HG03064 (cell line): Measurements from ENCODE around the gene TLE3.

ENCODE experiments used
- ATAC-seq: cut with Tn5 transposase; IDR thresholded peaks from one replicate; pipeline ENCODE4 v1.9.1; 2021; ENCODE audit warnings: low read depth; ENCODE audit not compliant: unreplicated experiment

Gene TLE3

GRCh38 chr15:70017025-70017424, 80.7 kb downstream of the TLE3 start:
- no peak for ATAC-seq

DNA sequence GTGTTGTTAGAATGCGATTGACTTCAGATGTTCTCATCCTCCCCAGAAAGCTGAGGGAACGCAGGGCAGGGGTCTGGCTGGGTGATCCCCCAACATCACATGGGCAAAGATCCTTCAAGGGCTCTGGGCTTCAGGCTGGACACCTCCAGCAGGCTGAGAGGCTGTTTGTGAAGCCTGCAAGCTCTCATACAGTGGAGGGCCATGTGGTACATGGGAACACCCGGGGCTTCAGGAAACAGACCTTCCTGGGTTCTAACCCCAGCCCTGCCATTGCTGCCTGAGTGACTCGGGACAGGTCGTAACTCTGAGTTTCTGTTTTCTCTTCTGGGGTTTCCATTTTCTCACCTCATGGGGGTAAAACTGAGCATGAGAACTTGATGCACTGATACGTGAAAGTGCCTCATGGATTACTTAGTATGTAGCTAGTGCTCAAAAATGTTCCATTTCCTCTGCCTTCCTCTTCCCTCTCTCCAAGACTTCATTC, 81.2 kb downstream of the TLE3 start:
- ATAC-seq, result no peak

- ATAC-seq, result peak; percentile 69
Observed at GRCh38 chr15:70014860-70015490, 82.7 kb downstream of the TLE3 start.

GRCh38 chr15:70014331-70014730, 83.4 kb downstream of the TLE3 start:
- ATAC-seq, result no peak

DNA sequence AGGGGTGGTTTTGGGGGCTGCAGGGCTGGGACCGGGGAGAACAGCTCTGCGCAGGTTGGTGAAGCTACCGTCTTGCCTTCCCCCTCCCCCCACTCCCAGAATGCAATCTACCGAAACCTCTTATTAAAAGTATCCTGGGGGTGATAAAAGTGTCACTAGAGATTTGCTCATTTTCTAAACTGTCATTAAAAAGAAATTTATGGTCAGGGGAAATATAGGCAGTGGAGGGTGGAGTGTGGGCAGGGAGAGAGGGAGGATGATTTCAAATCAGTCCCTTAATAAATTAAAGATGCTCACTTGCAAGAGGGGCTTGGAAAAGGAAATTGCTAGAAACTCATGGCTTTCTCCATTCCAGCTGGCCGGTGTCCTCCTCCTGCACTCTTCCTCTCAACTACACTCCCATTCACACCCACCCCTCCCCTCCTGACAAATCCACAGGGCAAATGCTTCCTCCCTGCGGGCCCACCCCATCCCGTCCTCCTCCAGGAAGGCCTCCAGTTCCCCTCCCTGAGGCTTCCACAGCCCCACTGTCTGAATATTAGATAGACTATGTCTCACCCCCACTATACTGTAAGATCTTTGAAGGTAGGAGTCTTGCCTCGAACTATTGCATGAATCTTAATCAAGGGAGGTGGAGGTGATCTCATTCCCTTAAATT, 83.9 kb downstream of the TLE3 start:
- ATAC-seq, result no peak

- no peak for ATAC-seq
Observed at GRCh38 chr15:70012895-70013294, 84.8 kb downstream of the TLE3 start.

DNA sequence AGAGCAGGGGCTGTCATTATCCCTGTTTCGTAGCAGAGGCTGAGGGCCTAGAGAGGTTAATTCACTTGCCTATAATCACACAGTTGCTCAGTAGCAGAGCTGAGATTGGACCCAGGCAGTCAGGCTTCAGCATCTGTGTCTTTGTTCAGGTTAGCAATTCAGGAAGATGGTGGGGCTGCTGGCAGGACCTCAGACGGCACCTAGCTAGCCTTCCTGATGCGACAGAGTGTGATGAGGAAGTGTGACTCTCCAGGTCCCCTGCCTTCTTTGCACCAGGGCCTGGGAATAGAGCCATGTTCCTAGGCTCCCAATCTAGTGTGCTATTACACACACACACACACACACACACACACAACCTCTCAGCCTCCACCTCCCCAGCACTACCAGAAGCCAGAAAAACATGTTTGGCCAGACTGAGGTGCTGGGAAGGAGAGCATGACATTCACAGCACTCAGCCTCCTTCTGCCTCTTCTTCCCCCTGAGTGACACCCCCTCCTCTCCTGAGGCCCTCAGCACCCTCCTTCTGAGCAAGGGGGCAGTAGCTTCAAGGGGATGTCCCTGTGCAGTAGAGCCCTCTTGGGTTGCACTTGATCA, 88.9 kb downstream of the TLE3 start:
- ATAC-seq, result no peak

DNA sequence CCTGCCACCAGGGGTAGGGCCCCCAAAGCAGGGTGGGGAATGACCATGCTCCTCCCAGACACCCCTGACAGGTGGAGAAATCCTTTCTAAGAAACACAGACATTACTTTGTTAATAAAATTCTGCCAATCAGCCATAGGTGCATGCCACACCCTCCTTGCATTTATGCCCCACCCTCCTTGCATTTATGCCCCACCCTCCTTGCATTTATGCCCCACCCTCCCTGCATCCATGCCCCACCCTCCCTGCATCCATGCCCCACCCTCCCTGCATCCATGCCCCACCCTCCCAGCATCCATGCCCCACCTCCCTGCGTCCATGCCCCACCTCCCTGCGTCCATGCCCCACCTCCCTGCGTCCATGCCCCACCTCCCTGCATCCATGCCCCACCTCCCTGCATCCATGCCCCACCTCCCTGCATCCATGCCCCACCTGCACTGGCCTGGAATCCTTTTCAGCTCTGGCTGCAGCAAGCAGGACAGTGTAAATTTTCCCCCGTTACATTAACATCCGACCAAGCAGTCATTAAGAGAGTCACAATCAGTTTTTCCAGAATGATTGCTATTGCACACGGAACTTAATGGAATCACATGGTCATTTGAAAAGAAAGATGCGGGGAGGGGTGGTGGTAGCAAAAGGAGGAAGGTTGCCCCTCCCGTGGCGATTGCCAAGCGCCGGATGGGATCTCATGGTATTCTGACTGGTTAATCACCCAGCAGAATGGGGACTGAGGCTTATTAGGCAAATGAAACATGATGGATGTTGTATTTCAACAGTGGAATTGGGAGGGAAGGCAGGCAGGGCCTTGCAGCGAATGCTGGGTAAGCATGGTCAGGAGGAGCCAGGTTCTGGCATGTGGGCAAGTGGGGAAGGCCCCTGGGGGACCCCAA, 91.2 kb downstream of the TLE3 start:
- no peak for ATAC-seq

GRCh38 chr15:70004826-70005225, 92.9 kb downstream of the TLE3 start:
- no peak for ATAC-seq

DNA sequence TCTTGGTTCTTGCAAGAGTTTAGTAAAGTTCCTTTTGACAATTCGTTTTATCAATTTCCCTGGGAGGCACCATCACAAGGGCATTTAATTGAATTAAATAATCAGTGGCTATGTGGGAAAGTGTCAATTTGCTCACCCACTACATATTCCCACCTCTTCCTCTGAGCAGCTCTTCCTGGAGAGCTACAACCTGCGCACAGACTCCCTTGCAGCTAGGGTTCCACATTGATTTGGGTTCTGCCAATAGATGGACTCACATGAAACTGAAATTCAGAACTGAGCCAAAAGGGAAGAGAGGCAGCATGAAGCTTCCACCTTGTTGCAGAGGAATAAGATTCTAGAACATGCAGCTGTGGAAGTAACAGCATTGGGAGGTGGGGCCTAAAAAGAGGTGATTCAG, 94.8 kb downstream of the TLE3 start:
- no peak for ATAC-seq

DNA sequence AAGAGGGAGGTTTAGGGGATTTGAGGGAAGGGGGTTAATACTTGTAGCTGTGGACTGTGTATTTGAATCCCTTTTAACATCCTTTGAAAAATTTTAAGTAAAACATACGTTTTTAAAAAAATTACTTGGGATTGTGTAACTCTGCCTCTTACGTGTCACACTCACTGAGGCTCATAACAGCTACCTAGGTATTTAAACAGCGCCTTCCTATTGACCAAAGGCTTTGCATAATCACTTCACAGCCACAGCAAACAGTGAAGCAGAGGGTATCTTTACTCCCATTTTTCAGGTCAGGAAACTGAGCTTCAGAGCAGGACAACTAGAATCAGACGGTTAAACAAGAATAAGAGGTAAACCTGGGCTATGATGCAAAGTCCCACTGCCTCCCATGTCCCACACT, 95.9 kb downstream of the TLE3 start:
- no peak for ATAC-seq

GRCh38 chr15:69999392-70000085, 98.2 kb downstream of the TLE3 start:
- ATAC-seq, result no peak

DNA sequence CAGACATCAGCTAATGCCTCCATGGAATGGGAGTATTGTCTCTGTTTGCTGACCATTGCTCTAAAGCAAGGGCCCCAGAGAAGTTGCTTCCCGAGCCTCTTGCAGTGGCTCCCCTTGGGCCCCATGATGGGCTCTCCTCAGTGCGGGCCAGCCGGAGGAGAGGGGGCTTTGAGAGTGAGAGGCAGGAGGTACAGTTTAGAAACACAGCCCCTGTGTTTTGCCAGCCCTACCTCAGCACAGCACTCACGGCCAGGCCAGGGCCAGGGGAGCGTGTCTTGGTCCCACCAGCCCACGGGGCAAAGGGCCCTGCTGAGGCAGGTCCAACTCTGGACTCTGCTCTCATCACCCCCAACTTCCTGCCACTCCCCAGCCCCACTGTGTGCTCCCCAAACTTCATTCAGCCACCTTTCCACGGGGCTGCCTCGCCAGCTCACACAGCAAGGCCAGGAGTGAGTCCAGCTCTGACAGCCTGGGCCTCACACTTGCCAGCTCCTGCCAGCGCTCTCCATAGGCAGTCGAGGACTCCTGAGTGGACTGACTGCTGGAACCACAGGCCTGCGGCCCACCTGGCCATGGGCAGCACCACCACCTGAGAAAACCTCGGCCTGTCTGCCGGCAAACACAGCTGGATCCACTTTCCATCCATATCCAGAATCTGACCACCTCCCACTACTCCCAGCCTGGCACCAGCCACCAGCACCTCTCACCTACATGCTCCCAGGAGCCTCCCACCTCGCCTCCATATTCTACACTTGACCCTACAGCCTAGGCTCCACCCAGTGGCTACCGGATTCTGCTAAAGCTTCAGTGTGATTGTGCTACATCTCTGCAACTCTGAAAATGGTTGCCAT, 99.0 kb downstream of the TLE3 start:
- no peak for ATAC-seq

- ATAC-seq, result no peak
Observed at GRCh38 chr15:69997813-69998212, 99.9 kb downstream of the TLE3 start.
